ENCODE results near the gene LRCH4. TPM values are rescaled to one million over a fixed set of nuclear protein-coding genes. Genes with fewer than 3 reads are reported as not detected.

The LRCH4 gene
- total RNA-seq, 4 donors from 2014 or later = 16.1 to 53.2 (median 50.0) TPM

GRCh38 chr7:100603726-100604027 is 17.7 kb upstream of the LRCH4 start:
- no peaks in the 10 kb centered on the region for H3K27me3 ChIP-seq
- TF ChIP-seq POLR2AphosphoS5 (IDR thresholded peaks at IDR 0.05) = no peak
- no peak for TF ChIP-seq EP300 (IDR thresholded peaks at IDR 0.05)
- TF ChIP-seq POLR2A (IDR thresholded peaks at IDR 0.05) = no peak
- no peak for TF ChIP-seq CTCF (IDR thresholded peaks at IDR 0.05)
- no peaks in the 10 kb centered on the region for H3K9me3 ChIP-seq
- H3K36me3 ChIP-seq = no peaks in the 10 kb centered on the region
- H3K27ac ChIP-seq = peak overlapping the region; percentile 5 to 87 (median 83)
- no peak for ATAC-seq
- H3K4me1 ChIP-seq = peaks cover 0 to 43% (median 14%) of the 10 kb centered on the region in 3 donors
- WGBS, 2 donors (ENCODE audit: low coverage in 1 of 2) = 12 to 22% methylated on average over 3 to 6 of the region's 10 CpGs
- peak overlapping the region; percentile 54 to 65 for H3K4me3 ChIP-seq

- Histone ChIP-seq H3K4me3 (peak overlapping the region in 1 of 2 donors; percentile 65), H3K4me1 (peaks cover 0 to 43% (median 14%) of the 10 kb centered on the region in 3 donors), H3K27me3 (no peaks in the 10 kb centered on the region), H3K36me3 (no peaks in the 10 kb centered on the region), H3K27ac (peak overlapping the region in 3 of 4 donors; percentile 79 to 87 (median 87)), H3K9me3 (no peaks in the 10 kb centered on the region)
- WGBS, 2 donors (ENCODE audit: low coverage in 1 of 2) = 32 to 35% methylated on average over 4 to 8 of the region's 21 CpGs
- no peak for TF ChIP-seq CTCF (IDR thresholded peaks at IDR 0.05)
- peak; percentile 62 for TF ChIP-seq POLR2AphosphoS5 (IDR thresholded peaks at IDR 0.05)
- peak; percentile 65 for ATAC-seq
These were observed 17.2 kb upstream of the LRCH4 start for GRCh38 chr7:100602889-100603725.

GRCh38 chr7:100600730-100601038 is 14.8 kb upstream of the LRCH4 start:
- Histone ChIP-seq H3K27me3 (no peaks in the 10 kb centered on the region), H3K4me1 (peaks cover 0 to 38% (median 14%) of the 10 kb centered on the region in 3 donors), H3K27ac (no peak overlapping the region), H3K9me3 (no peaks in the 10 kb centered on the region), H3K4me3 (no peak overlapping the region), H3K36me3 (no peaks in the 10 kb centered on the region)
- ATAC-seq = no peak
- TF ChIP-seq POLR2AphosphoS5 (IDR thresholded peaks at IDR 0.05) = no peak
- no peak for TF ChIP-seq CTCF (IDR thresholded peaks at IDR 0.05)
- TF ChIP-seq POLR2A (IDR thresholded peaks at IDR 0.05) = no peak
- 60 to 100% methylated on average over 1 to 6 of the region's 9 CpGs for WGBS, 2 donors (ENCODE audit: low coverage in 1 of 2)

- no peaks in the 10 kb centered on the region for H3K9me3 ChIP-seq
- ATAC-seq = no peak
- no peak overlapping the region for H3K27ac ChIP-seq
- H3K4me3 ChIP-seq = no peak overlapping the region
- H3K36me3 ChIP-seq = no peaks in the 10 kb centered on the region
- 70% methylated on average over 2 of the region's 18 CpGs; no CpG with 5 or more reads in 1 of the 2 donors for WGBS, 2 donors (ENCODE audit: low coverage in 1 of 2)
- peaks cover 0 to 33% (median 10%) of the 10 kb centered on the region in 3 donors for H3K4me1 ChIP-seq
- H3K27me3 ChIP-seq = no peaks in the 10 kb centered on the region
- TF ChIP-seq EP300 (IDR thresholded peaks at IDR 0.05) (no peak), CTCF (IDR thresholded peaks at IDR 0.05) (no peak), POLR2AphosphoS5 (IDR thresholded peaks at IDR 0.05) (no peak), POLR2A (IDR thresholded peaks at IDR 0.05) (no peak)
These were observed 14.2 kb upstream of the LRCH4 start for GRCh38 chr7:100599911-100600729.
